ENCODE results near the gene C9orf85. TPM values are rescaled to one million over a fixed set of nuclear protein-coding genes. Genes with fewer than 3 reads are reported as not detected.
"Not testable (repeated sequence)": the region's sequence is repeated elsewhere in the genome, so short reads cannot be mapped to it uniquely, and the experiment has no call there.

C9orf85 gene
- total RNA-seq, 1 donor from 2014 or later = 16.1 TPM

- DNase-seq (ENCODE audit: low spot score, unreplicated experiment) = no peak
- Mint-ChIP-seq H3K27me3 (no peaks in the 10 kb centered on the region), H3K27ac (no peak overlapping the region), H3K4me1 (ENCODE audit: low read depth) (peaks cover 8% of the 10 kb centered on the region), H3K4me3 (ENCODE audit: low read depth) (no peak overlapping the region), H3K9me3 (ENCODE audit: low read depth) (no peaks in the 10 kb centered on the region), H3K36me3 (ENCODE audit: insufficient read depth) (peaks cover under 1% of the 10 kb centered on the region)
- no peak for TF ChIP-seq CTCF (IDR thresholded peaks at IDR 0.05; ENCODE audit: unreplicated experiment)
Measured at GRCh38 chr9:71941998-71942567, 30.6 kb downstream of the C9orf85 start.

GRCh38 chr9:71944754-71945375, 33.4 kb downstream of the C9orf85 start:
- peaks cover 3% of the 10 kb centered on the region for H3K36me3 Mint-ChIP-seq (ENCODE audit: insufficient read depth)
- H3K4me3 Mint-ChIP-seq (ENCODE audit: low read depth) = no peak overlapping the region
- H3K4me1 Mint-ChIP-seq (ENCODE audit: low read depth) = peaks cover 8% of the 10 kb centered on the region
- no peaks in the 10 kb centered on the region for H3K27me3 Mint-ChIP-seq
- DNase-seq (ENCODE audit: low spot score, unreplicated experiment) = no peak
- H3K27ac Mint-ChIP-seq = peak overlapping the region; percentile 73
- TF ChIP-seq CTCF (IDR thresholded peaks at IDR 0.05; ENCODE audit: unreplicated experiment) = no peak
- H3K9me3 Mint-ChIP-seq (ENCODE audit: low read depth) = no peaks in the 10 kb centered on the region

GRCh38 chr9:71954652-71955051, 43.2 kb downstream of the C9orf85 start:
- not testable (repeated sequence) for DNase-seq (ENCODE audit: low spot score, unreplicated experiment); H3K4me1 Mint-ChIP-seq (ENCODE audit: low read depth); H3K9me3 Mint-ChIP-seq (ENCODE audit: low read depth); H3K36me3 Mint-ChIP-seq (ENCODE audit: insufficient read depth); H3K27me3 Mint-ChIP-seq; H3K27ac Mint-ChIP-seq; H3K4me3 Mint-ChIP-seq (ENCODE audit: low read depth)

GRCh38 chr9:71955300-71955915, 44.0 kb downstream of the C9orf85 start:
- Mint-ChIP-seq H3K27me3 (no peaks in the 10 kb centered on the region), H3K27ac (no peak overlapping the region), H3K4me1 (ENCODE audit: low read depth) (no peaks in the 10 kb centered on the region), H3K4me3 (ENCODE audit: low read depth) (no peak overlapping the region), H3K36me3 (ENCODE audit: insufficient read depth) (peaks cover 6% of the 10 kb centered on the region), H3K9me3 (ENCODE audit: low read depth) (no peaks in the 10 kb centered on the region)
- no peak for DNase-seq (ENCODE audit: low spot score, unreplicated experiment)
- no peak for TF ChIP-seq CTCF (IDR thresholded peaks at IDR 0.05; ENCODE audit: unreplicated experiment)

GRCh38 chr9:71962328-71962727, 50.9 kb downstream of the C9orf85 start:
- Mint-ChIP-seq H3K9me3 (ENCODE audit: low read depth) (no peaks in the 10 kb centered on the region), H3K27me3 (no peaks in the 10 kb centered on the region), H3K36me3 (ENCODE audit: insufficient read depth) (peaks cover 19% of the 10 kb centered on the region), H3K4me3 (ENCODE audit: low read depth) (no peak overlapping the region), H3K27ac (no peak overlapping the region), H3K4me1 (ENCODE audit: low read depth) (no peaks in the 10 kb centered on the region)
- no peak for TF ChIP-seq CTCF (IDR thresholded peaks at IDR 0.05; ENCODE audit: unreplicated experiment)
- DNase-seq (ENCODE audit: low spot score, unreplicated experiment) = no peak

- peaks cover 24% of the 10 kb centered on the region for H3K36me3 Mint-ChIP-seq (ENCODE audit: insufficient read depth)
- not testable (repeated sequence) for DNase-seq (ENCODE audit: low spot score, unreplicated experiment); H3K4me3 Mint-ChIP-seq (ENCODE audit: low read depth); H3K27ac Mint-ChIP-seq; H3K4me1 Mint-ChIP-seq (ENCODE audit: low read depth); H3K27me3 Mint-ChIP-seq; H3K9me3 Mint-ChIP-seq (ENCODE audit: low read depth)
Measured at GRCh38 chr9:71963471-71963996, 52.1 kb downstream of the C9orf85 start.

Data from progenitor cell of endocrine pancreas (in vitro differentiated cells).